ENCODE data around the gene BIRC7. TPM values are rescaled to one million over a fixed set of nuclear protein-coding genes. Genes with fewer than 3 reads are reported as not detected.

BIRC7 gene
- total RNA-seq, 1 donor from 2014 or later = 2.9 TPM

GRCh38 chr20:63280929-63281545, 45.3 kb downstream of the BIRC7 start:
- no peak for DNase-seq (ENCODE audit: low spot score)

DNA sequence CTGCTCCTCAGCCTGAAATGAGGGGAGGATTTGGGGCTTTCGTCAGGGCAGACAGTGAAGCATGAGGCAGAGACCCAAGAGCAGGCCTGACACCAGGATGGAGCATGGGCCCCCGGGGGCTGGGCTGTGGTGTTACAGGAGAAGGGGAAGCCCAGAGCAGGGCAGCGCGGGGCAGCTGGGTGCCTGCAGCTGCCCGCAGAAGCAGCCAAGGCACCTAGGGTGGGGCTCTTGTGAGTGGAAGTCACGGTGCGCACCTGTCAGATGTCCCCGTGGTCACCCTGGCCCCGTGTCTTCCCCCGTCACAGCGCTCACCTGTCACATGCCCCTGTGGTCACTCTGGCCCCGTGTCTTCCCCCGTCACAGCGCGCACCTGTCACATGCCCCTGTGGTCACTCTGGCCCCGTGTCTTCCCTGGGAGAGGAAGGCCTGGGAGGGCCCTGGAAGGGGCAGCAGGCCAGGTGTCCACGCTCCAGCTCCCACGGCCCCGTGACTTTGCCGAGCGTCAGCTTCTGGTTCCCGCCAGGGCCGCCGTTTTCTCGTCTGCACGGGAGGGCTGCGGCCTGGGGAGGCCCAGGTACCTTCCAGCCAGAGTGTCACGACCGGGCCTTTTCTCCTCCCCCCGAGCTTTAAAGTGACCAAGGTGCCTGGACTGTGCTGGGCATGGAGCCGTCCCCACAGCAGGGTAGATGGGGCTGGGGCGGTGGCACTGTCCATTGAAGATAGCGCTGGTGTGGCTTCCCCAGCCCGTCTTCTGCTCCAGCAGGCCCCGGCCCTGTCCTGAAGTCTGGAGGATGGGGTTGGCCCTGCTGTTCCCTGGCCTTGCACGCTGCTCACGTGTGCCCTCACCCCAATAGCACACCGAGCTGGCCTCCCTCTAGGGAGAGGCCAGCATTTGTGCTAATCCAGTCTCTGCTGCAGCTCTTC, 46.3 kb downstream of the BIRC7 start:
- DNase-seq (ENCODE audit: low spot score) = no peak

GRCh38 chr20:63282946-63283345, 47.2 kb downstream of the BIRC7 start:
- no peak for DNase-seq (ENCODE audit: low spot score)

GRCh38 chr20:63283397-63284082, 47.8 kb downstream of the BIRC7 start:
- DNase-seq (ENCODE audit: low spot score) = no peak

DNA sequence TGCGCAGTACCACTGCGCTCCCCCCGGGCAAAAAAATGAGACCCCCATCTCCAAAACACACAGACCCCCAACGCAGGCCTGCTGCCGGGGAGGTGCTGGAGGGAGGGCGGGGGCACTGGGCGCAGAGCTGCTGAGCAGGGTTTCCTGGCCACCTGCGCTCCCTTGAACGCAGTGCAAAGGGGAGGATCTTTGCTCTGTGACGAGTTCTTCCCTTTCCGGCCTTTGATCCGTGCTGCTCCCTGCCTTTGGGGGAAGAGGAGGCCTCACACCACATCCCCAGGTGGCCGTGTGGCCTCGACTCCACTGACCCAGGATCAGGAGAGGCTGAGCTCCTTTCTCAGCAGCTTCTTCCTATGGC, 48.4 kb downstream of the BIRC7 start:
- no peak for DNase-seq (ENCODE audit: low spot score)

DNA sequence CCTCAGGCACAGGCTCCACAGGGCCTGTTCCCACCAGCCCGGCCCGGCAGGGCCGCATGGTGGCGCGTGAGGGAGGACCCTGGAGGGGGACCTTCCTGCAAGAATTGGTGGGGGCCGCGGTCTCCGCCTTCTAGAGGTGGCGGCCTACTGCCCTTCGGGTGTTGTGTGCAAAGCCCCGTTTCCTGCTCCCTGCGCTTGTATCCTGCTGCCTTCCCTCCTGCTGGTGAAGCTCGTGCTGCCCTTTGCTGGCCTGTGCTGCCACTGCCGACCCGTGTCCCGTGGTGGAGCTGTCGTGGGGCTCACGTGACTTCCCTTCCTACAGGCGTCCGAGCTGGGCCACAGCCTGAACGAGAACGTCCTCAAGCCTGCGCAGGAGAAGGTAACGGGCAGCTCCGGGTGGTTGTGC, 48.8 kb downstream of the BIRC7 start:
- DNase-seq (ENCODE audit: low spot score) = no peak

GRCh38 chr20:63284981-63285524, 49.3 kb downstream of the BIRC7 start:
- no peak for DNase-seq (ENCODE audit: low spot score)

DNA sequence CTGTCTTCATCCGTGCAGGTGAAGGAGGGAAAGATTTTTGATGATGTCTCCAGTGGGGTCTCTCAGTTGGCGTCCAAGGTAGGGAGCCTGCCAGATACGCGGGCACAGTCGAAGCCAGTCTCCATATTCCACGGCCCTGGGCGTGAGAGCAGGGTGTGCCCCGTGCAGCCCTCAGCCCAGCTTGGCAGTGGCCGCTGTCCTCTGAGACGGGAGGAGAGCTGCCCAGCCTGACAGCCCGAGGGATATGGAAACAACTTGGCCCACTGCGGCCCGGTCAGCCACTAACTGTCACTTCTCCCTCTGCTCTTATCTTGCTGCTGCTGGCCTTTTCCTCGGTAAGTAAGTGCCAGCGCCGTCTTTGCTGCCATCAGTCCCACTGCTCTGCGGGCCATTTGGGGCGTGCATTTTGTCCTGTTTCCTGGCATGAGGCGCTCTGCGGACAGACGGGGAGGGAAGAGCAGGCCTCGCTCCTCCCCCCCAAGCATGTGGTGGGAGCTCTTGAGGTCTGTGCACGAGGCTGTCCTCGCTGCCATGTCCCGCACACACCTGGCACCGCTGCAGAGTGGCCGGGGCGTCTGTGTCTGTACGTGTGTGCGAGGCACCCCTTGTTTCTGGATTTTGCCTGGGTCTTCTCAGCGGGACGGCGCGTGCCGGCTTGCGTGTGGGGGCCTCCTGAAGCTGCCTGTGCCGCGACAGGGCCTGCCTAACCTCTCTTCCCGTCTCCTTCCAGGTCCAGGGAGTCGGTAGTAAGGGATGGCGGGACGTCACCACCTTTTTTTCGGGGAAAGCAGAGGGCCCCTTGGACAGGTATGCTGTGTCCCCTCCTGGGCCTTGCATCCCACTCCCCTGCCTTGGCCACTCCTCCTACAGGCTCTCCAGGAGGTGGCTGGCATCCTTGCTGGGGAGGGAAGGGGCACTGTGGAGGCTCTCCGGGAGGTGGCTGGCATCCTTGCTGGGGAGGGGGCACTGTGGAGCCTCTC, 50.2 kb downstream of the BIRC7 start:
- DNase-seq (ENCODE audit: low spot score) = no peak

DNA sequence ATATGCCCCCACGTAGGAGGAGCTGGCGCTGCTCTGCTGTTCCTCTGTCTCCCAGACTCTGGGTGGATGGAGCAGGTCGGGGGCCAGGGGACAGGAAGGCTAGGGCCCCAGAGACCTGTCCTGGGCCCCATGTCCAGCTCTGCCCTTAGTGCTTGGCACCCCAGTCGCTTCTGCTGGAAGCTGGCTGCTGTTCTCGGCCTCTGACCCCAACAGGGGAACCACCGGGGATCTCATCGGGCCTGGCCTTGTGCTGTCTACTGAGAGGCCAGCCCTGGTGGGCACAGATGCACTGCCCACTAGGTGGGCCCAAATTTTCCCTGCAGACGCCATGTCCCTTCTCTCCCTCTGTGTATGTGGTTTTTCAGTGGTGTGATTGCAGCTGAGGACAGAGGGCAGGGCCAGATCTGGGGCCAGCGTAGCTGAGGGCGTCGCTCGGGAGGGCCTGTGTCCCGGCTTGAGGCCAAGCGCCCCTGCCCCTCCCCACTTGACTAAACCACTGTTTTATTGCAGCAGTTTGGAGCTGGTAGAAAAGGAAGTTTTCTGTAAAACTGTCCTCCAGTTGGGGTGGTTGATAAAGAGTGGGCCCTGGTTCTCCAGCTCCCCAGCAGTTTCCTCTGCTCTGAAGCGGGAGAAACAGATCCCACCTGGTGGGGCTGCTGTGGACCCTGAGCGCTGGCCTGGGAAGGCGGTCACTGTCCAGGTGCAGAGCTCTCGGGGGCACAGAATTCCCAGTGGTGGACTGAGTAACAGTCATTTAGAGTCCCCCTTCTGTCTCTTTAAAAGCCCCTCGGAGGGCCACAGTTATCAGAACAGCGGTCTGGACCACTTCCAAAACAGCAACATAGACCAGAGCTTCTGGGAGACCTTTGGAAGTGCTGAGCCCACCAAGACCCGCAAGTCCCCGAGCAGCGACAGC, 51.3 kb downstream of the BIRC7 start:
- DNase-seq (ENCODE audit: low spot score) = no peak

DNA sequence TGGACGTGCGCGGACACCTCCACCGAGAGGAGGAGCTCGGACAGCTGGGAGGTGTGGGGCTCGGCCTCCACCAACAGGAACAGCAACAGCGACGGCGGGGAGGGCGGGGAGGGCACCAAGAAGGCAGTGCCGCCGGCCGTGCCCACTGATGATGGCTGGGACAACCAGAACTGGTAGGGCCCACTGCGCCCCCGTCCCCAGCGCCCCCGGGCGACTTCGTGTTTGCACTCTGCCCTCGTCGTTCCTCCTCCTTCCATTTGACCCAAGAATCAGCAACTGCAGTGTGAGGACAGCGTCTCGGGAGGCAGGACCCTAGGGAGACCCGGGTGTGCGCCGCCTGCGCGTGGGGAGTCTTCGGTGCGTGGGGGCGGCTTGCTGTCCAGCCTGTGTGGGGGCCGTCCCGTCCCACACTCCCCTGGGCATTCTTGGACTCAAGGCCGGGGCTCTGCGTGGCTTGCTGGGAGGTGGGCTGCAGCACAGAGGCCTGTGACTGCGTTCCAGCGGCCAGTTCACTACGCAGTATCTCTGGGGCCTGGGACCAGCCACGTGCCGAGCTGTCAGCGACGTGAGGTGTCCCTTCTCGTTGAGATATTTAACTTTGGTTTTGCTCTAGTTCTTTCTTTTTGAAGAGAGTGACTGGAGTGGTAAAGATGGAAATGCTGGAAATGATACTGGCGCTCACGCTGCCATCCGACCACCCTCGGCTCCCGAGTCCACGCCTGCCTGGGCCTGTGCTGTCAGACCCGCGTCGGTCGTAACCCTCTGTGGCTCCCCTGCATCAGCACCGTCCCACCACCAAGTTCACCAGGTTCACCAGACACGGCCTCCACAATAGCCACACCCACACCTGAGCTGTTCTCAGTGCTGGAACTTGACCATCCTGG, 52.2 kb downstream of the BIRC7 start:
- no peak for DNase-seq (ENCODE audit: low spot score)

DNA sequence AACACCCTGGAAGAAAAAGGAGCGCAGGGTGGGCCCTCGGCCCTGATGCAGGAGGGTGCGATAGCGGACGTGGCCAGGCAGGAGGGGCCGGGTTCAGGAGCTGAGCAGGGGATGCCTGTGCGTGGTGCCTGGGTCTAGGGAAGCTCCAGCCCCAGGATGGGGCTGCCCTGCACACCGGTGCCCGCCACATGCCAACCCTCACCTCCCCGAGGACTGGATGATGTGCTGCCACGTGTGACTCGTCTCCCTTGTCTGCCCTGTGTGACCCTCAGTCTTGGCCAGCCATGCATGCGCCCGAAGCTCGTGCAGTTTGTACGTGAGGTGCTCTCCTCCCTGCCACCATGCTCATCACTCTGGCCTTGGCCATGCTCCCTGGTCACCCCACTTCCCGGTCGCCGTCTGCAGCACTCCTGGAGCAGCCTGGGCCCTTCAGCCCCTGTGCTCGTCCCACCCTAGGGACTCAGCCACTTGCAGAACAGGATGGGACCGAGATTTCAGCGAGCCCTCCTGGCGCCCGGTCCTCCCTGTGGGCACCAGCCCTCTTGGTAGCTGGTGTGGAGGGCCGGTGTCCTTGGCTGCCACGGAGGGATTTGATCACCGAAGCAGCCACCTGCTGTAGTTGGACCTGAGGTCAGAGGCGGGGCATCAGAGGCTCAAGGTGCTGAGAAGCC, 53.0 kb downstream of the BIRC7 start:
- DNase-seq (ENCODE audit: low spot score) = no peak

GRCh38 chr20:63289311-63290135, 53.8 kb downstream of the BIRC7 start:
- no peak for DNase-seq (ENCODE audit: low spot score)

Other genes with a start within 250 kb of the BIRC7 start
- gene BHLHE23, start 228.9 kb upstream of the BIRC7 start, total RNA-seq (ENCODE audit: insufficient read depth, low replicate concordance) = 2.6 TPM
- gene YTHDF1, start 19.8 kb upstream of the BIRC7 start, total RNA-seq (ENCODE audit: insufficient read depth, low replicate concordance) = 13.0 TPM
- not detected for gene NKAIN4, start 18.6 kb downstream of the BIRC7 start, total RNA-seq (ENCODE audit: insufficient read depth, low replicate concordance)
- gene ARFGAP1, start 36.9 kb downstream of the BIRC7 start, total RNA-seq (ENCODE audit: insufficient read depth, low replicate concordance) = 94.9 TPM
- 1.2 TPM for gene COL20A1, start 57.3 kb downstream of the BIRC7 start, total RNA-seq (ENCODE audit: insufficient read depth, low replicate concordance)
- 2.2 TPM for gene CHRNA4, start 125.4 kb downstream of the BIRC7 start, total RNA-seq (ENCODE audit: insufficient read depth, low replicate concordance)
- 0.96 TPM for gene KCNQ2, start 236.8 kb downstream of the BIRC7 start, total RNA-seq (ENCODE audit: insufficient read depth, low replicate concordance)